ENCODE data around the gene CDK16.
A peak's percentile ranks its signal among the peaks of the same experiment; 100 is the strongest.

CDK16 gene

DNA sequence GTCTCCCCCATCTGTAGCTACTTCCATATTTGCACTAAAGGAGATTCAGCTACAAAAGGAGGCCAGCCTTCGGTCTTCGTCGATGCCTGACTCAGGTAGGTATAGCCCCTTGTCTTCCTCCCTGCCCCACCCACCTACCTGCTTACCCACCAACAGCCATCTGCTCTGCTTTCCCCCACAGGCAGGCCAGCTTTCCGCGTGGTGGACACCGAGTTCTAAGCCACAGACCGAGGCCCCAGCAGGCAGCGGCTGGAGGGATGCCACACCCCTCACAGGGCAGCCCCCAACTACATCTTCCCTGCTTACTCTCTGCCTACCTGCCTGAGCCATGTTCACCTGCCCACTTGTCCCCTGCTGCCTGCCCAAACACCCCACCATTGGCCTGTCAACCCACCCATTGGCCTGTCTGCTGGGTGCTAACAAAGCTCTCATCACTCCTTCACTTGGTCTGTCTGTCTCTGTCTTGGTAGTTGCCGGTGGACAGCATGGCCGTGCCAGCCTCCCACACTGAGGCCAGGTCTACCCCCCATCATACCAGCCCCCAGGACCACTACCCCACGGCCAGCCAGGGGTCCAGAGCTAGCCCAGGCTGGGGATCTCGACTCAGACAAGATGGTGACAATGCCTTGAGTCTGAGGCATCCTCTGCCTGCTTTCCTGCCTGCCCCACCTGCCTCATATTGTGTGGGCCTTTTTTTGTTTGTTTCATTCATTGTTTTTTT, 10.2 kb downstream of the CDK16 start:
- no peak for DNase-seq (ENCODE audit: low read depth in 2 of 2)

DNA sequence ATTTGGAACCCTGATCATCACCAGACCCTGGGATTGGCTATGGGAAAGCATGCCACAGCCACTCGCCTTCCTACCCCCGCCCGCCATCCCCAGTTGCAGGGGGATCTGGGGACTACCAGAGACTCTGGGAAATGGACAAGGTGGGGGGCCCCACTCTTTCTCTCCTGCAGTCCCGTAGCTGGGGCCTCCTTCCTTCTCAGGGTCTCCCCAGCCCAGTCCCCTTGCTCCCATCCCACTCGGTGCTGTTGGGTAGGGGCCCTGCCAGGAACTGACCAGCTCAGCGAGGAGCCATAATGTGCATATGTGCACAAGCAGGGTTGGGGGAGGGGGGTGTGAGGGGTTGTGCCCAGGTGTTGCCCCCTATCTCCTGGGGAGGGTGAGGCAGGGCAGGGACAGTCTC, 10.9 kb downstream of the CDK16 start:
- DNase-seq (ENCODE audit: low read depth in 2 of 2), result no peak

GRCh38 chrX:47230136-47230868, 11.8 kb downstream of the CDK16 start:
- DNase-seq (ENCODE audit: low read depth in 2 of 2), result no peak

DNA sequence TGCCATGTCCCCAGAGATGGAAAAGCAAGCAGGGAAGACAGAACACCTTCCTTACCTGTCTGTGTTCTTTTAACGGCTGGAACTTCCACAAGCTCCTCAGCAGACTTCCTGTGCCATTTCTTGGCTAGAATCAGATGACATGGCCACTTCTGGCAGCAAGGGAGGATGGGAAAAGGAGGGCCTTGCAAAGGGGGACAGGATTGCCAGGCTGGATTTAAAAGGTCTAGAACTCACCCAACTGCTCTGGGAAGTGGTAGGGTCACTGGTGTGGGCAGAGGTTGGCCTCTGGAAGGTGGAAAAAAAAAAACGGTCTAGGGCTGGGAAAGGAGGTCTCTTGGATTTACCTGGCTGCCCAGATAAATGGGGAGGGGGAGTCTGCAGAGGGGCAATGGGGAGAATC, 12.7 kb downstream of the CDK16 start:
- DNase-seq (ENCODE audit: low read depth in 2 of 2), result no peak

- no peak for DNase-seq (ENCODE audit: low read depth in 2 of 2)
Observed at GRCh38 chrX:47232197-47232802, 13.8 kb downstream of the CDK16 start.

GRCh38 chrX:47232803-47233332, 14.4 kb downstream of the CDK16 start, which contains the start of gene USP11:
TSS of gene USP11 (plus strand) at chrX:47233009. CDS start at chrX:47233044, 35 bp downstream.
- peak in 1 of 2 donors; percentile 14 for DNase-seq (ENCODE audit: low read depth in 2 of 2)

GRCh38 chrX:47233333-47234113, 15.0 kb downstream of the CDK16 start:
- peak; percentile 79 to 96 for DNase-seq (ENCODE audit: low read depth in 2 of 2)

- DNase-seq (ENCODE audit: low read depth in 2 of 2), result no peak
Observed at GRCh38 chrX:47234583-47234982, 16.1 kb downstream of the CDK16 start.

DNA sequence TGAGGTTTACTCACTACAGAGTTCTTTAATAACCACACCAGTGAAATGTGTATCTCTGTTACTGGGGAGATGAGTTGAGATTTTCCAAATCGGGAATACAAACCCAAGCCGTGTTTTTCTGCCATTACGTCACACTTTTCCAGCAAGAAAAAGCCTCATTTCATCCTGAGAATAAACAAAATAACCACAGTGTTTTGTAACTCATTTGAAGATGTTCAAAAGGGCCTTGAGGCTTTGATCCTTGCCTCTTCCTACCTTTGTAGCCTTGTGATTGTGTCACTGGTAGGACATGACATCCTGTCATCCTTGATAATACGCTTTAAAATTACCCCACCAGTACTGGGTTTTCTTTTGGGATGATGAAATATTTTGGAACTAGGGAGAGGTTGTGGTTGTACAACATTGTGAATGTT, 17.2 kb downstream of the CDK16 start:
- no peak for DNase-seq (ENCODE audit: low read depth in 2 of 2)

DNA sequence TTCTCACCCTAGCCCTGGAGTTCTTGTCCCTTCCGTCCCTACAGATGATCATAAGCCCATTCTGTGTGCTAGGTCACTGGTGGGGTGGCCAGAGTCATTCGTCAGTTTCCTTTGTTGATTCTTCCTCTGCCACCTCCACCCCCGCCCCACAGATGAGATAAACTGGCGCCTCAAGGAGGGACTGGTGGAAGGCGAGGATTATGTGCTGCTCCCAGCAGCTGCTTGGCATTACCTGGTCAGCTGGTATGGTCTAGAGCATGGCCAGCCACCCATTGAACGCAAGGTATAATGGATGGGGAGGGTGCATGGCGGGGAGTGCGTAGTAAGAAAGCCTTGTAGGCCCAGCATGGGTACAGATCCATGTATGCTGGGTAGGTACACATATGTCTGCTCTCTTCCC, 20.7 kb downstream of the CDK16 start:
- no peak for DNase-seq (ENCODE audit: low read depth in 2 of 2)

DNA sequence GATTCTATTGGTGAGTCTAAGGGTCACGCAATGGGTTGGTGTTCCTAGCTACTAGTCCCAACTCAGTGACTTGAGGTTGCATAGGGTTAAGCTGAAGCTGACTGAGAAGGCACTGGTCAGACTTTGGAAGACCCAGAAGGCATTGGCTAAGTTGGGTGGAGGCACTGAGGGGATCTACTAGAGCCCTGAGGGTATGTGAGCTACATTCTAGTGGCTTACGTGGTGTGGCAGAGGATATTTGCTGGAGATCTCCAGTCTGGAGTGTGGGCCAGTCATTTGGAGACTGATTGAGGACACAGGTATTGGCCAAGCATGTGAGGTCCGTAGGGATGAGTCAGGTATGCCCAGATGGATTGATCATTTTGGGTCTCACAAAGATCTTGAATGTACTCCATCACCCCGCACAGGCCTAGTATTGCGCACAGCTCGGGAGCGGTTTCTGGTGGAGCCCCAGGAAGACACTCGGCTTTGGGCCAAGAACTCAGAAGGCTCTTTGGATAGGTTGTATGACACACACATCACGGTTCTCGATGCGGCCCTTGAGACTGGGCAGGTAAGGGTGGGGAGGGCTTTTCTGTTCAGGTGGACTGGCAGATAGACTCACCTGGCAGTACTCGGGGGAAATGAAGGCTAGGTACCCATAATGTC, 21.5 kb downstream of the CDK16 start:
- DNase-seq (ENCODE audit: low read depth in 2 of 2), result no peak

- no peak for DNase-seq (ENCODE audit: low read depth in 2 of 2)
Observed at GRCh38 chrX:47240619-47241018, 22.1 kb downstream of the CDK16 start.

DNA sequence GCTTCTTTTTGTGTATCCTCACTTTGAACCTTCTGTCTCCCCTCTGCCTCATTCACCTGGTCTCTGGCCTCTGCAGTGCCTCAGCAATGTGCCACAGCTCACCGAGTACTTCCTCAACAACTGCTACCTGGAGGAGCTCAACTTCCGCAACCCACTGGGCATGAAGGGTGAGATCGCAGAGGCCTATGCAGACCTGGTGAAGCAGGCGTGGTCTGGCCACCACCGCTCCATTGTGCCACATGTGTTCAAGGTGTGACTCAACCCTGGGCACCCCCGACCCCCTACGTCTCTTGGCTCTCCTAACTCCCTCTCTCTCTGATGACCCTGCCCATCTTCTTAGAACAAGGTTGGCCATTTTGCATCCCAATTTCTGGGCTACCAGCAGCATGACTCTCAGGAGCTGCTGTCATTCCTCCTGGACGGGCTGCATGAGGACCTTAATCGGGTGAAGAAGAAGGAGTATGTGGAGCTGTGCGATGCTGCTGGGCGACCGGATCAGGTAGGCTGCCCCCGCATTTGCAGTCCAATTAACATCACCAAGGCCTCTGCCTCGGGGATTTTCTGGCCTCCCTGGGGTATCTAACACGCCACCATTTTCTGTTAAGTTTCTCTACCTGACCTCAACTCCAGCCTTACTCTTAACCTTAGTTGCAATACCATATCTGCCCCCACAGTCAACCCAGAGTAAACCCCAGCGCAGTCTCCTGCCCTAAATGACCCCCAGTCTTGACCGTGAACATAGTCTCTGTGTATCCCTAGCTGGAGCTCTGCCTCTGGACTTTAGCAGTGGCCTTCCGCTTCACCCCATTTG, 22.9 kb downstream of the CDK16 start:
- DNase-seq (ENCODE audit: low read depth in 2 of 2), result no peak

GRCh38 chrX:47242321-47242720, 23.8 kb downstream of the CDK16 start:
- no peak for DNase-seq (ENCODE audit: low read depth in 2 of 2)

DNA sequence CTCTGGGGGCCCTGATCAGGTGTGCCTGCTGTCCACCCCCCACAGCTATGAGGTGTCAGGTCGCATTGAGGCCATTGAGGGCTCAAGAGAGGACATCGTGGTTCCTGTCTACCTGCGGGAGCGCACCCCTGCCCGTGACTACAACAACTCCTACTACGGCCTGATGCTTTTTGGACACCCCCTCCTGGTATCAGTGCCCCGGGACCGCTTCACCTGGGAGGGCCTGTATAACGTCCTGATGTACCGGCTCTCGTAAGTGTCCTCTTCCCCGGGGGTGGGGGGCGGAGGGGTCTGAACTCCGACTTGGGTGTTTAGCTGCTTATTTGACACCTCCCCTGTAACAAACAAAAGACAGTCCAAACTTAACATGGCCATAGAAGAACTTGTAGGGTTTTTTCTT, 24.9 kb downstream of the CDK16 start:
- DNase-seq (ENCODE audit: low read depth in 2 of 2), result no peak

- DNase-seq (ENCODE audit: low read depth in 2 of 2), result no peak
Observed at GRCh38 chrX:47244676-47245075, 26.2 kb downstream of the CDK16 start.

- DNase-seq (ENCODE audit: low read depth in 2 of 2), result no peak
Observed at GRCh38 chrX:47245156-47245555, 26.7 kb downstream of the CDK16 start.

- DNase-seq (ENCODE audit: low read depth in 2 of 2), result no peak
Observed at GRCh38 chrX:47247206-47247998, 28.9 kb downstream of the CDK16 start.

DNA sequence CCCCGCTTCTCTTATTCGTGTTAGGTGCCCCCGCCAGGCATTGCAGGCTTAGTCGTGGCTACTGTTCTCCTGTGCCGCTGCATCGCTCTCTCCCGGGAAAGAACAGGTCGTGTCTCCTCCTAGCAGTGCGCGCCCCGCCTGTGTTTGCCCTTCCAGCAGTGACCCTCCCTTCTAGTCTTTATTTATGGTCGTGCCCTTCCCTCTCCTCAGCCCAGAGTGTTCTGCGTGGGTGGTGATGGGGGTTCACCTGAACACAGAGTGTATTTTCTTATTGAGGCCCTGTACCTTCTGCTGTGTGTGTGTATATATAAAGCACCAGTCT, 29.5 kb downstream of the CDK16 start:
- DNase-seq (ENCODE audit: low read depth in 2 of 2), result no peak

- DNase-seq (ENCODE audit: low read depth in 2 of 2), result no peak
Observed at GRCh38 chrX:47248576-47248975, 30.1 kb downstream of the CDK16 start.
